Measurements from ENCODE around the gene KIF4A. TPM values are rescaled to one million over a fixed set of nuclear protein-coding genes. Genes with fewer than 3 reads are reported as not detected.

Gene KIF4A
- 0.43 and 1.4 TPM in 2 replicates for total RNA-seq

GRCh38 chrX:70289793-70290770 is at the start of gene KIF4A, which contains the start of gene PDZD11:
TSS of gene KIF4A (plus strand) at chrX:70290104. CDS start at chrX:70290459, 355 bp downstream.
TSS of gene PDZD11 (minus strand) at chrX:70289927. CDS start at chrX:70289341, 586 bp downstream.

GRCh38 chrX:70260104-70260503 is 29.8 kb upstream of the KIF4A start, which contains the start of gene P2RY4:
TSS of gene P2RY4 (minus strand) at chrX:70260204. CDS start at chrX:70259624, 580 bp downstream.

GRCh38 chrX:70268034-70268433 is 21.9 kb upstream of the KIF4A start, which contains the start of gene ARR3:
TSS of gene ARR3 (plus strand) at chrX:70268334. CDS start at chrX:70269386, 1,052 bp downstream.

GRCh38 chrX:70281951-70282350 is 8.0 kb upstream of the KIF4A start, which contains the start of gene RAB41:
TSS of gene RAB41 (plus strand) at chrX:70282172. CDS start at chrX:70282218, 46 bp downstream.

GRCh38 chrX:70422851-70423341 is 133.0 kb downstream of the KIF4A start, which contains the start of gene GDPD2:
TSS of gene GDPD2 (plus strand) at chrX:70423314. CDS start at chrX:70424985, 1,671 bp downstream.

GRCh38 chrX:70444326-70444945 is 154.5 kb downstream of the KIF4A start, which contains the start of gene DLG3:
TSS of gene DLG3 (plus strand) at chrX:70444835. CDS start at chrX:70445202, 367 bp downstream.

Other genes with a start within 250 kb of the KIF4A start
- not detected in 2 replicates for gene AWAT2, start 240.2 kb upstream of the KIF4A start, total RNA-seq
- gene OTUD6A, start 227.6 kb upstream of the KIF4A start, total RNA-seq, result not detected in 2 replicates
- 111 and 134 TPM in 2 replicates for gene IGBP1, start 156.7 kb upstream of the KIF4A start, total RNA-seq
- gene DGAT2L6, start 112.6 kb upstream of the KIF4A start, total RNA-seq, result not detected in 2 replicates
- not detected in 2 replicates for gene AWAT1, start 55.4 kb upstream of the KIF4A start, total RNA-seq
- not detected in 2 replicates for gene P2RY4, start 29.9 kb upstream of the KIF4A start, total RNA-seq
- not detected in 2 replicates for gene ARR3, start 21.8 kb upstream of the KIF4A start, total RNA-seq
- not detected in 2 replicates for gene RAB41, start 7.9 kb upstream of the KIF4A start, total RNA-seq
- gene PDZD11, start 177 bp upstream of the KIF4A start, total RNA-seq, result 21.1 and 39.3 TPM in 2 replicates
- gene GDPD2, start 133.2 kb downstream of the KIF4A start, total RNA-seq, result under 0.01 TPM in 1 of 2 replicates, not detected in the other
- 11.6 and 16.4 TPM in 2 replicates for gene DLG3, start 154.7 kb downstream of the KIF4A start, total RNA-seq

All from tracheal epithelial cell (primary cell).